OCI-LY7 (cell line): ENCODE measurements around the gene PIEZO2.

Experiments used
- CTCF ChIP-seq: fragments of 200-600 bp; sonication (generic); conservative IDR thresholded peaks from 2 replicates; pipeline ENCODE4 v1.5.1; 2014; ENCODE audit warnings: mild to moderate bottlenecking, antibody characterized with exemption, low read length, moderate library complexity, mixed read lengths
- EZH2phosphoT487 ChIP-seq: fragments of 200-600 bp; sonication (generic); IDR thresholded peaks from 2 replicates; pipeline ENCODE4 v1.6.1; 2018; ENCODE audit warnings: low read depth, borderline replicate concordance, mild to moderate bottlenecking, mixed run types, antibody characterized with exemption, low read length, moderate library complexity, mixed read lengths

- TF ChIP-seq CTCF: no peak
- TF ChIP-seq EZH2phosphoT487: no peak
Observed at GRCh38 chr18:10757349-10757748, 392.0 kb downstream of the PIEZO2 start.
